ENCODE measurements around the gene MMP24. TPM values are rescaled to one million over a fixed set of nuclear protein-coding genes. Genes with fewer than 3 reads are reported as not detected.

Gene MMP24
- total RNA-seq, 6 experiments from 2014 or later = 0.27 to 1.5 (median 0.84) TPM

GRCh38 chr20:35206802-35207201 is 19.7 kb upstream of the MMP24 start:
- intact Hi-C loops (cut with DNase I) = no loop called here
- ATAC-seq (no peak), DNase-seq (no peak)
- no peaks in the 10 kb centered on the region for H3K9me3 ChIP-seq
- H3K4me3 ChIP-seq = no peak overlapping the region
- H3K27me3 ChIP-seq = no peaks in the 10 kb centered on the region
- H3K27ac ChIP-seq = peak overlapping the region in 1 of 3 donors; percentile 75
- no peak for TF ChIP-seq POLR2A (IDR thresholded peaks at IDR 0.05)
- TF ChIP-seq, protein P1, sequence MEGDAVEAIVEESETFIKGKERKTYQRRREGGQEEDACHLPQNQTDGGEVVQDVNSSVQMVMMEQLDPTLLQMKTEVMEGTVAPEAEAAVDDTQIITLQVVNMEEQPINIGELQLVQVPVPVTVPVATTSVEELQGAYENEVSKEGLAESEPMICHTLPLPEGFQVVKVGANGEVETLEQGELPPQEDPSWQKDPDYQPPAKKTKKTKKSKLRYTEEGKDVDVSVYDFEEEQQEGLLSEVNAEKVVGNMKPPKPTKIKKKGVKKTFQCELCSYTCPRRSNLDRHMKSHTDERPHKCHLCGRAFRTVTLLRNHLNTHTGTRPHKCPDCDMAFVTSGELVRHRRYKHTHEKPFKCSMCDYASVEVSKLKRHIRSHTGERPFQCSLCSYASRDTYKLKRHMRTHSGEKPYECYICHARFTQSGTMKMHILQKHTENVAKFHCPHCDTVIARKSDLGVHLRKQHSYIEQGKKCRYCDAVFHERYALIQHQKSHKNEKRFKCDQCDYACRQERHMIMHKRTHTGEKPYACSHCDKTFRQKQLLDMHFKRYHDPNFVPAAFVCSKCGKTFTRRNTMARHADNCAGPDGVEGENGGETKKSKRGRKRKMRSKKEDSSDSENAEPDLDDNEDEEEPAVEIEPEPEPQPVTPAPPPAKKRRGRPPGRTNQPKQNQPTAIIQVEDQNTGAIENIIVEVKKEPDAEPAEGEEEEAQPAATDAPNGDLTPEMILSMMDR (IDR thresholded peaks at IDR 0.05) = no peak
- H3K4me1 ChIP-seq = peaks cover 0 to 15% (median 3%) of the 10 kb centered on the region in 4 donors
- 100% methylated on average over 1 of the region's 1 CpG for WGBS (ENCODE audit: insufficient coverage, low coverage, low lambda C conversion rate, missing lambda C conversion rate)
- H3K36me3 ChIP-seq = no peaks in the 10 kb centered on the region

- Histone ChIP-seq H3K9me3 (no peaks in the 10 kb centered on the region), H3K27me3 (no peaks in the 10 kb centered on the region), H3K27ac (peak overlapping the region; percentile 52 to 80 (median 75)), H3K4me3 (peak overlapping the region in 1 of 3 donors; percentile 10), H3K4me1 (peaks cover 0 to 15% (median 3%) of the 10 kb centered on the region in 4 donors), H3K36me3 (no peaks in the 10 kb centered on the region)
- 9% methylated on average over 8 of the region's 8 CpGs for WGBS (ENCODE audit: insufficient coverage, low coverage, low lambda C conversion rate, missing lambda C conversion rate)
- ATAC-seq (peak; percentile 95 to 97 (median 97)), DNase-seq (peak; percentile 77 to 93 (median 87))
- intact Hi-C loops (cut with DNase I) = no loop called here
- TF ChIP-seq POLR2A (IDR thresholded peaks at IDR 0.05) = peak; percentile 10
- TF ChIP-seq, protein P1 (IDR thresholded peaks at IDR 0.05) = peak; percentile 70 to 97 (median 80)
Measured at GRCh38 chr20:35207950-35208611, 18.4 kb upstream of the MMP24 start.

DNA sequence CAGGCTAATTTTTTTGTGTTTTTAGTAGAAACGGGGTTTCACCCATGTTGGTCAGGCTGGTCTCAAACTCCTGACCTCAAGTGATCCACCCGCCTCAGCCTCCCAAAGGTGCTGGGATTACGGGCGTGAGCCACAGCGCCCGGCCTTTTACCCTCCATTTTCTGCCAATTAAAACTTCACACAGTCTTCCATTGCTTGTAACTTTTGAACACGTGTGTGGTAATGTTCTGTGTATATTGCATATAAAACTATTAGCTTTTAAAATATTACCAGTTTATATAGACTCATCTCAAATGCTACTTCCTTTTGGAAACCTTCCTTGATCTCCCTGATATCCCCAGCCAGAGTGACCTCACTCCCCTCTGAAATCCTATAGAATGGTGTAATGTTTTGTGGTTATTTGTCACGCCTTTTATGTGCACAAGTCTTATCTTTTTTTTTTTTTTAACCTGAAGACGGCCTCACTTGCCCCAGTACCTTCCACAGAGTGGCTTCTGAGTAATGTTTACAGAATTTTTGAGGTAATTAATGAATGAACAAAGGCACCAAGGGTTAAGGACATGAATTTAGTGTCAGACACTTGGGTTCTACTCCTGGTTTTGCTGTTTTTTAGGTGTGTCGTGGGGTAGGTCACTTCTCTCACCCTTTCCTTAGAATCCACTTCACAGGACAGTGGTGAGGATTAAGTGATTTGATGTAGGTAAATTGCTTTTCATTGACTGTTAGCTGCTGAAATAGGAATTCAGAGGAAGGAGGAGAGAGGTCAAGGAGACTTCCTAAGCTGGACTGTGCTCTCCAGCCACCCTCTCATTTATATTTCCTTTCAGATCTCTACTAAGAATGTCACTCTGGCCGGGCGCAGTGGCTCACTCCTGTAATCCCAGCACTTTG is 11.2 kb upstream of the MMP24 start:
- ATAC-seq (no peak), DNase-seq (no peak)
- WGBS (ENCODE audit: insufficient coverage, low coverage, low lambda C conversion rate, missing lambda C conversion rate) = 86% methylated on average over 12 of the region's 12 CpGs
- no peak overlapping the region for H3K27ac ChIP-seq
- no peaks in the 10 kb centered on the region for H3K4me1 ChIP-seq
- H3K4me3 ChIP-seq = no peak overlapping the region
- H3K9me3 ChIP-seq = no peaks in the 10 kb centered on the region
- H3K27me3 ChIP-seq = no peaks in the 10 kb centered on the region
- no peaks in the 10 kb centered on the region for H3K36me3 ChIP-seq
- intact Hi-C loops (cut with DNase I) = loop anchor here in 1 of 2 donors (10.0 kb wide), 1 partner anchor 59 kb away; the partner anchor contains the start of gene MMP24OS
- TF ChIP-seq POLR2A (IDR thresholded peaks at IDR 0.05) = no peak
- TF ChIP-seq, protein P1 (IDR thresholded peaks at IDR 0.05) = no peak

DNA sequence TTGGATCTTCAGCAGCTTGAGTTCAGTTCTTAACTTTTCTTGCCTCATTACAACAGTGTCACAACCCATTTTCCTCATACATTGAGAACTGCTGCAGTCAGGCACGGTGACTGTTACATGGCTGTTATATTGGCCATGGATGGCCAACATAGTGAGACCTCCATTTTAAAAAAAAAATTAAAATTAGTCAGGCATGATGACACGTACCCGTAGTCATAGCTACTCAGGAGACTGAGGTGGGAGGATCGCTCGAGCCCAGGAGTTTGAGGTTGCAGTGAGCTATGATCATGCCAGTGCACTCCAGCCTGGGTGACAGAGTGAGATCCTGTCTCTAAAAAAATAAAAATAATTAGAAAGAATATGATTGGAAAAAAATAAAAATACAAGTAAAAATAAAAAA is 9.9 kb upstream of the MMP24 start:
- no peaks in the 10 kb centered on the region for H3K36me3 ChIP-seq
- no peak overlapping the region for H3K27ac ChIP-seq
- no peak for ATAC-seq
- no peaks in the 10 kb centered on the region for H3K4me1 ChIP-seq
- intact Hi-C loops (cut with DNase I) = loop anchor here in 1 of 2 donors (10.0 kb wide), 1 partner anchor 58 kb away; the partner anchor contains the start of gene MMP24OS
- no peaks in the 10 kb centered on the region for H3K9me3 ChIP-seq
- H3K4me3 ChIP-seq = no peak overlapping the region
- no peaks in the 10 kb centered on the region for H3K27me3 ChIP-seq
- no peak for DNase-seq
- 79% methylated on average over 3 of the region's 5 CpGs for WGBS (ENCODE audit: insufficient coverage, low coverage, low lambda C conversion rate, missing lambda C conversion rate)
- TF ChIP-seq POLR2A (IDR thresholded peaks at IDR 0.05) = no peak
- TF ChIP-seq, protein P1 (IDR thresholded peaks at IDR 0.05) = no peak

Measured in right lobe of liver (tissue), 6 donors.